NCI-H2196 treated with DMSO at 0.1 percent for 48 hours (cell line): ENCODE measurements around the gene IKZF2.

Experiments
- DNase-seq: peaks from one replicate; lab custom pipeline; 2025; ENCODE audit not compliant: unreplicated experiment; lab: John Stamatoyannopoulos, UW

The IKZF2 gene

DNA sequence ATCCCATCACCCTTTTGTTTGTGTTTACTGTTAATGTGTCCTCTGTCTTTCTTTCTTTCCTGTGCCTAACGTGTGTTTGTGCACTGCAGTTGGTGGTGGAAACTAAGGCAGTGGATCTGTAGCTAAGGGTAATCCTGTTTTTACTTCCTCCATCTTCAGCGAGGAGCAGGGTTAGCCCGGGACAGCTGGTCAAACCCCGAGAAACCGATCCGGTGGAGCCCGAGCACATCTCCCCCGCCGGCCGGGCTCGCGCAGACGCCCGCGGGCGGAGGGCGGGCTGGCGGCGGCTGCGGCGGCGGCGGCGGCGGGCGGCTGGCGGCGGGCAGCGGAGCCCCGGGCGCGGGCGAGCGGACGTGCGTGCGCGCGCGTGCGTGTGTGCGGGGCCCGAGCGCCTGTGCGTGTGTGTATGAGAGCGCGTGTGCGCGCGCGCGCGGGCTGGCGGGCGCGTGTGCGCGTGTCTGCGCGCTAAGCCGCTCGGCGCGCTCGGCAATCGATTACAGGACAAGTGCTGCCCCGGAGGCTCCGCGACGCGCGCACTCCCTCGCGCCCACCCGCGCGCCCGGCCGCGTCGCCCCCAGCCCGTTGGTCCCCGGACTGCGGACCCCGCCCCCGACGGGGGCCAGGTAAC, at the start of gene IKZF2:
TSS of gene IKZF2 (minus strand) at position 176 of the 628 bp plus-strand sequence. CDS start 2,983 bp downstream, outside the sequence.
- peak; percentile 93 for DNase-seq

- no peak for DNase-seq
Measured at GRCh38 chr2:213199871-213200270, 48.5 kb upstream of the IKZF2 start.

GRCh38 chr2:213189001-213189899, 37.8 kb upstream of the IKZF2 start:
- no peak for DNase-seq

- DNase-seq: no peak
Measured at GRCh38 chr2:213188533-213188867, 37.1 kb upstream of the IKZF2 start.

DNA sequence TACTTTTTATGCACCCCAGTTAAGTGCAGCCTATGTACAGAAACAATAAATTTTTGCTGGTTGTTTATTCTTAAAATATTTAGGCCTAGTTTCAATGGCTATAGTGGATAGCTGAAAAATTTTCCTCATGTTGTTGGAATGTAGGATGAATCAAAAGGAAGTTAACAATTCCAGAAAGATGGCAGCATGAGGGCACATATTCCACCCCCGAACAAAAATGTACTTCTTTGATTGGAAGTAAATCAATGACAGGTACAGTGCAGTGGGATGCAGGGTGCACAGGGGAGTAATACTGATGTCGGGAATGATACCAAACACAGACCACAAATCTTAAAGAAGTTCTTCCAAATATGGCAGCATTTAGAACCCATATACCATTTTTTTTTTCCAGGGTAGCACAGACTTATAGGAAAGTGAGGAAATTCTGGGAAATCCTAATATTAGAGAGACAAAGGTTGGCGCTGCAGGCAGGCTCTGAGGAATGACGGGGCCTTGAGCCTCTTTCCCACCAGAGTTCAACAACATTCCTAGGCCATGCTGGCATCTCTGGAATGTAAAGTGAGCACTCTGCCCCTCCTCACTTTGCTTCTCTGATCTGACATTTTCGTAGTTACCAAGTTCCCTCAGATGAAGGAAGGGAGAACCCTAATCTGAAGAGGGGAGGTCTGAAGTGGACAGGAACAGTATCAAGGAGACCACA, 36.6 kb upstream of the IKZF2 start:
- no peak for DNase-seq

DNA sequence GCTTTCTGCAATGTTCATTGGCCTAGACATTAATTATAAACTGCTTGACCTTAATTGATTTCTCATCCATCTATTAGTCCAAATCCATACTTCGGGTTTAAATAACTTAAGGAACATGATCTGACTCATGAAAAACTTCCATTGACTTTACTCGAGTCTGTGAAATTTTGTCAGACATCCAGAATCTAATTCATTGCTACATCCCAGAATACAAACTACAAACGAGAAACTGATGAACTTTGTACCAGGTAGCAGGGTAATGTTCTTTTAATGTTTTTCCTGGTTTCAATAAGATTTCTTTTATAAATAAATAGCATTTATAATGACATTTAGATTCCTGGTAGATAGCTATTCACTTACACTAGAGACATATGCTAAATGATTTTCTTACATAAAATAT, 36.0 kb upstream of the IKZF2 start:
- DNase-seq: no peak

DNA sequence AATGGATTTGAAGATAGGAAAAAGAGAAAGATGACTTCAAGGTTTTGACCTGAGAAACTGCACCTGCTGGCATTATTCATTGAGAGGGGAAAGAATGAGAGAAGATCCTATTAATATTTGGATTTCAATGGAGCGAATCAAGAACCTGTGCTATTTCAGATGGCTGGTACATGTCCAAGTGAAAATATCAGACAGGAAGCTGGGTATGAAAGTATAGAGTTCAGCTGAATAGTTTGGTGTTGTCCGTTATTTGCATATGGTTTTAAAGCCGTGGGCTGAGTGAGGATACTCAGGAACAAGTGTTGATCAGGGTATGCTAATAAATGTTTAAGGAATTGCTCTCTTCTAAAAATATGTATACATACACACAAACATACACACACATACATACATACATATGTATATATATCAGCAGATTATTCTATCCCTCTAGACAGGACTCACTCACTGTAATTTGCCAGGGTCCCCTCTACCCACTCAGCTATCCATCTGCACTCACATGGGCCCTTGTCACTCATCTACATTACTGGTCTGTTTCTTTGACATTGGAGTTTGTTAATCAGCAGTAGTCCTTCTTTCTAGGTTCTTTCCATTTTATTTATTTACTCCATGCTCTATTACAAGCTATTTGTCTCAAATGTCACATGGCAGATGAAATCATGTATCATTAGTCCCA, 33.9 kb upstream of the IKZF2 start:
- no peak for DNase-seq

GRCh38 chr2:213181712-213182111, 30.3 kb upstream of the IKZF2 start:
- DNase-seq: no peak

DNA sequence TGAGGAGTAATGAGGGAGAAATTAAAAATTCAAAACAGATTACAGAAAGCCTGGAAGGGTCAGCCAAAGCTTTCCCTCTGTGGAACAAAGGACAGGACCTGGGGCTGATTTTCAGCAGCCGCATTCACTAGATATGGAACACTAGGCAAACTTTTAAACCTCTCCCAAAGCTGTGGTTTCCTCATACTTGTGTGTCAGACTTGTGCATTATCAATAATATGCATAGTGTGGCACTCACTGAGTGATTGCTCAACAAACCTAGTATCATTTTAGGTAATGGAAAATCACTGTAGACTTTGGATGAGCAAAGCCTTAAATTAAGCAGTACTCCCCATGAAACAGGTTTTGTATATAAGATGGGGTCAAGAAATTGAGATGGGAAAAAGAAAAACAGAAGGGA, 26.3 kb upstream of the IKZF2 start:
- no peak for DNase-seq

- no peak for DNase-seq
Measured at GRCh38 chr2:213175673-213176247, 24.3 kb upstream of the IKZF2 start.

DNA sequence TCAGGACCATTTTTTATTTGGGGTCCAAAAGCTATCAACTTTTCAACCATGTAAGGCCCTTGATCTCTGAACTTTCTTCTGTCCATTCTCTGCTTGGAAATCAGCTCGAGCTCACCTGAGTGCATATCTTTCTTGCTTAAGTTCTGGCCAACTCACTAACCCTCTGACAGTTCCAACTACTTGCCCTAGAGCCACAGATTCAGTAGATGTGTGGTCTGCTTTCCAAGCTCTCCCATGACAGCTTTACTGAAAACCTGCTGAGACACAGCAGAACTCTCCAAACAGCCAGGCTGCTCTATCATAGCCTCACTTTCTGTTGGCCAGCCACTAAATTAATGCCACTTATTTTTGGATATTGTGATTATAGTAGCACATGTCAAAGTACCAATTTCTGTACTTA, 21.2 kb upstream of the IKZF2 start:
- DNase-seq: no peak

DNA sequence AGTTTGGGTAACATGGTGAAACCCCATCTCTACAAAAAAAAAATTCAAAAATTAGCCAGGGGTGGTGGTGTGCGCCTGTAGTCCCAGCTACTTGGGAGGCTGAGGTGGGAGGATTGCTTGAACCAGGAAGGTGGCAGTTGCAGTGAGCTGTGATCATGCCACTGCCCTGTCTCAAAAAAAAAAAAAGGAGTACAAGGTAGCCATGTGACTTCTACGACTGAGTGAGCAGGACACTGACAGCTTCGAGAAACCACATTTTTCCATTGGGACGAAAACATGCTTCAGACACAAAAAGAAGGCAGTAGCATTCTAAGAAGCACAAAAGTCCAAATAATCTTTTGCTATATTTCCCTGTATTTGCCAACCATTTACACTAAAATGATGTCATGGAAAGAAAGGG, 19.7 kb upstream of the IKZF2 start:
- DNase-seq: no peak

GRCh38 chr2:213167271-213167930, 16.0 kb upstream of the IKZF2 start:
- DNase-seq: no peak

DNA sequence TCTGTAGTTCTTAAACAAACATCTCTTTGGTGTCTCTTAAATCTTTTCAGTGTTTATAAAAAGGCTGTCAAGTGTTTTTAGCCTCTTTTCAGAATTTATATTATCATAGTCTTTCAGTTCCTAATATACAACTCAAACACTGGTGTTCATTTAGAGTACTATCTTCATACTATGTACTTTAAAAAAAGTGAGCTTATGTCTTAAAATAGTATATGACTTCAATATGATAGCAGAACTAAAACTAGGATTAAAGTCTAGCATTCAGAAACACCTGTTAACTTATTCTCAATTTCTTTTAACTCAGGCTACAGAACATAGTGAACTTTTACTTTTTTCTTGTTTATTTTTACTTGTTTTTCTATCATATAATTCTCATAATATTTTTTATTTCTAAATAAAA, 14.7 kb upstream of the IKZF2 start:
- DNase-seq: no peak

GRCh38 chr2:213164263-213164662, 12.9 kb upstream of the IKZF2 start:
- no peak for DNase-seq

GRCh38 chr2:213162516-213163118, 11.2 kb upstream of the IKZF2 start:
- no peak for DNase-seq

- DNase-seq: no peak
Measured at GRCh38 chr2:213161759-213162515, 10.5 kb upstream of the IKZF2 start.

DNA sequence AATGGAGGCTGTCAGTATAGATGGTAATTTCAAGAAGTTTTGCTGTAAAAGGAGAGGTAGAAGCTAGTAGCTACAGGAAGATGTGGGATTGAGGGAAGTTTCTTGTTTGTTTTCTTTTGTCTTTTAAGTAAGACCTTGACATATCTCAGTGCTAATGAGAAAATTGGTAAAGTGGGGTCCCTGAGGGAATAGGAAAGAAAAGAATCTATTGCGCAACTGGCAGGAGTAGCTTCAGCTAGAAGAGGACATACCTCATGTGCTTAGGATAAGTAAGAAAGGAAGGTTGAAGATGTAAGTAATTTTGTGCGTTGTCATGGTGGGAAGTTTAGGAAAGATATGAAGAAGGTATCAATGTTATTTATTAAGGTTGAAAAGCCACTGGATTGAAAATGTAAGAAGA, 8.4 kb upstream of the IKZF2 start:
- DNase-seq: no peak

GRCh38 chr2:213157242-213157641, 5.8 kb upstream of the IKZF2 start:
- DNase-seq: no peak
